Hematopoietic multipotent progenitor cell treated with erythropoietin and hydrocortisone succinate and interleukin-3 and kit ligand, for 15 days (in vitro differentiated cells): ENCODE data around the gene CYFIP1.

Experiments
- DNase-seq: peaks from one replicate; pipeline ENCODE4 v3.0.0-alpha.2; 2015; ENCODE audit warnings: low spot score

The CYFIP1 gene

DNA sequence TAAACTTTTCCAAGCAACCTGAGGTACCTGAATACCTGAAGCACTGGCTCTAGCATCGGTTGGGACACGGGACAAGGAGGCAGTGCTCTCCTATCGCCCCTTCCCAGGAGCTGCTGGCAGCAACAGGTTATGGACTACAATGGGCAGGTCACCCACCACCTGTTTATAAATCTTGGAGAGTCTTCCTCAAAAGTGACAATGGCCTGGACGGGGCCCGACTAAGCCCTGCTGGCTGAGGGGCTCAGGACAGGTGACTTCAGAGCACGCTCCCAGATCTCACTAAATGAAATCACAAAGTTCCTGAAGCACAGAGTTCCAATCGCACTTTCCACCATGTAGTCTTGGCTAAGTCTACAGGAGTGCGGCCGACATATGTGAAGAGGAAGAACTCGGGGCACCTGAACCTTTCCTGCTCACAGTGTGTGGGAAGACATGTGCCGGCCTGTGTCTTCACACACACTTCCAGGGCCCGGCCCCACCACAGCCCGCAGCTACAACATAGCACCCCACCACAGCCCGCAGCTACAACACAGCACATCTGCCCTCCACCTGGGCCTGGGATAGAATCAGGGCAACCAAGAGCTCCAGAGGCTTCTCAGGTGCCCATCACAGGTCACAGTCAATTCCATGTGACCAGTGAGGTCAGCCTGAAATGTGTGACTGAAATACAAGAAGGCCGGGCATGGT lies 12.9 kb downstream of the CYFIP1 start:
- DNase-seq: no peak

DNA sequence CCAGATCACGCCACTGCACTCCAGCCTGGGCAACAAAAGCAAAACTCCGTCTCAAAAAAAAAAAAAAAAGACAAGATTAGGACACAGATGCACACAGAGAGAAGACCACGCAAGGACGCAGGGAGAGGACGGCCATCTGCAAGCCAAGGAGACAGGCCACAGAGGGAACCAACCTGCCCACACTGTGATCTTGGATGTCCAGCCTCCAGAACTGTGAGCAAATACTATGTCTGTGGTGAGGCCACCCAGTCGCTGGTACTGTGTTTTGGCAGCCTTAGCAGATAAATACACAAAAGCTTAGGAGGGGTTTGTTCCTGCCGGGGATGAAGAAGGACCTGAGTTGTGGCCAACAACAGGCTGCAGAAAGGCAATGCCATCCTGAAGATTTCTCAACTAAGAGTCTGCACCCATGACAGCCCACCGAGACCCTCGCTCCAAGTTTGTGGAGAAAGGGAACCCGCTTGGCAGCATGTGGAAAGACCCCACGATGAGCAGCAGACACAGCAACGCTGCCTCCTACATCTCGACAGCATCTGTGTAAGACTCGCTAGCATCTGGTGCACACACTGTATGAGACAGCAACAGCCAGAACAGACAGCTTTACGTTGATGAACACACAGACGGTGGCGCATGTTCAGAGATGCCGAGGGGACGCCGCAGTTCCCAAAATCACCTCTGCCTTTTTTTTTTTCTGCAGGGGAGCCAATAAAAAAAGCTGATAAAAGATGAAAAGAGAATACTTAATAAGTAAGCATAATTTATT lies 13.7 kb downstream of the CYFIP1 start:
- no peak for DNase-seq

DNA sequence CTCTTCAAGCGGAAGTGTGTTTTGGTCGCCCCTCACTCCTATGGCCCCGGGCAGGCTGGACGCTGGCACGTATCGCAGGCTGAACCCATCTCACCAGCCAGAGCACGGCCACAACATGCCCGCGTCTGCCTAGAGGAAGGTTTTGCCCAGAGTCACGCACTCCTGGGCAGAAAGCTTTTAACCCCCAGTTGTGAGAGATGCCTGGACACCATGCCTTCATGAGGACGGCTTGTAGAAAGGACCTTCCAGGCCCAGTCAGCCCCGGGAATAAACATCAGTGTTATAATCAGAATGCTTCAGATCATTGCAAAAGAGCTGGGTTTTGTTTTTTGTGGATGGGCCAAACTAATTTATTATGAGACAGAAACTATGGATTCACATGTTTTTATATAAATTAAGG lies 16.5 kb downstream of the CYFIP1 start:
- no peak for DNase-seq

- DNase-seq: no peak
These were observed 17.6 kb downstream of the CYFIP1 start for GRCh38 chr15:22962611-22963010.

DNA sequence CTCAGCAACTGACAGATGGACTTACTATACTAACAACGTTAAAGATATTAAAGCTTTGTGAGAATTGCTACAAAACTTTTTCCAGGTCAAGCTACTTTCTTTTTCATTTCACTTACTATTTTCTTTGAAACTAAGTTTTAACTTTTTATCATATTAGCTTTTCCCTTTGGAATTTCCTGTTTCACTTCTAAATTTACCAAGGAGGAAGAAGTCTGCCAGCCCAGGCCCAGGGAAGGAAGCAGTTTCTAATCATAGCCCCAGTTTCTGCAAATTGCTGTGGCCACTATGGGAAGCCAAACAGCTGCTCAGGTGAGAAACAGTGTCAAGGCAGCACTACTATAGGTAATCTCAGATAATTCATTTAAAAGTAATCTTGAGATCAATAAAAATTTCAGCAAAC lies 18.4 kb downstream of the CYFIP1 start:
- no peak for DNase-seq

GRCh38 chr15:22960556-22960955 lies 19.6 kb downstream of the CYFIP1 start:
- no peak for DNase-seq

GRCh38 chr15:22960126-22960525 lies 20.0 kb downstream of the CYFIP1 start:
- DNase-seq: no peak

GRCh38 chr15:22959321-22960101 lies 20.7 kb downstream of the CYFIP1 start:
- DNase-seq: no peak

DNA sequence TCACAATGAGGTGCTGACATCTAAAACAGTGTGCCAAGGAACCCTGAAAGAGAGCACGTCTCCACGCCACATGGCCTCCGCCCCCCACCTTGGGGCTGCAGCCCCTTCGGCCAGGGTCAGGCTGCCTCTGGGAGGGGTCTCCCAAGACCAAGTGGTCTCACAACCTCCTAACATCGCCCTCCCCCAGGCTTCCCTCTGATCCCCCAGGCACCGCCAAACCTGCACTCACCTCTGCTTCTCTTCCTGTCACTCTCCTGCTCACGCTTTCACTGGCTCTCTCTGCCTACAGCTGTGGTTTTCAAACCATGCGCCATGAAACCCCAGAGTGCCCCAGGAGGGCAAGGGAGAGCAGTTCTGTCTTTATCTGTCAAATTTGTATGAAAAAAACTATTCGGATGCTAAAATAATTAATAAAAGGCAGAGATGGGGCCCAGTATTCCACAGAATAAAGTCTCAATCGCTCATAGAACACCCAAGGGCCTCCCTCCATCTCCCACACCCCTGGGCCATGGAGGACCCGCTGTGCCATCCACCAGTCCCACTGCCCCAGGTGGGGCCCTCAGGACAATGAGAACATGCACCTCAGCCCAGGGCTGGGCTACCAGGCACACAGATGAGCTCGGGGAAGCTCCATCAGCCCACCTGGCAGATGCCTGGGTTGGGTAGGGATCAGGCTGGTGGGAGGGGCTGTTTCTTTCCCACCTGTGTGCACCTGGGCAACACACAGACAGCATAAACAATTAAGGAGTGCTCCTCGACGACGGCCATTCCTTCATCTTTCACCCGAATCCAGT lies 21.5 kb downstream of the CYFIP1 start:
- no peak for DNase-seq

GRCh38 chr15:22956978-22957260 lies 23.2 kb downstream of the CYFIP1 start:
- no peak for DNase-seq

- no peak for DNase-seq
These were observed 23.8 kb downstream of the CYFIP1 start for GRCh38 chr15:22956257-22956977.

- no peak for DNase-seq
These were observed 24.5 kb downstream of the CYFIP1 start for GRCh38 chr15:22955544-22956119.

GRCh38 chr15:22954798-22955543 lies 25.2 kb downstream of the CYFIP1 start:
- DNase-seq: no peak

DNA sequence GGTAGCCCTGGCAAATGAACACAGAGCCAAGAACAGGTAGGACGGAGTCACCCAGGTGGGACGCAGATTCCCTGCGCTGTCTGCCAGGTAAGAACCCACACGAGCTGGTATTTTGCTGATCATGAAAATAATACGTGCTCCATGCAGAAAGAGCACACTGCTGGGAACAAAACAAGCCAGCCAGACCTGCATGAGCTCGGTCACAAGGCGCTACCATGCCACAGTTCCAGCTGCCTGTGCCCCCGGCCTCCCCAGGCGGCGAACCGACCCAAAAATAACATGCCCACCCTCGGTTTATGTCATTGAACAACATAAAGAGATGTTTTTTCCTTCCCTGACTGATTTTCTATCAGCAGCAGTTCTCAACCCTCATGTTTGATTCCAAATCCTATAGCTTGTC lies 25.8 kb downstream of the CYFIP1 start:
- DNase-seq: no peak

- no peak for DNase-seq
These were observed 27.2 kb downstream of the CYFIP1 start for GRCh38 chr15:22952796-22953579.

GRCh38 chr15:22951381-22952280 lies 28.5 kb downstream of the CYFIP1 start:
- no peak for DNase-seq

DNA sequence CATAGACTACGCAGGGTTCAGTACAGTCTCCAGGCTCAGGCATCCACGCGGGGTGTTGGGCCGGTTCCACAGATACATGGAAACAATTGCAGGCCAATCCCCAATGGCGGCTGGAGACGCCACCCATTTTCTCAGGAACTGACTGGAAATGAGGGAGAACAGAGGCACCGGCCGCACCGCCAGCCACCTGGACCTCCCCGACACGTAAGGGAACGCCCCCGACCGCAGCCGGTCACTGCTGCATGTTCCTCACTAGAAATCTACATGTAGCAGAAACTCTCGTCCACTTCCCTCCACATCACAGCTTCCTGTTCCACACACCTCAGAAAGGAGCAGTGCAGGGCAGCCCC lies 29.2 kb downstream of the CYFIP1 start:
- DNase-seq: no peak

- DNase-seq: no peak
These were observed 29.7 kb downstream of the CYFIP1 start for GRCh38 chr15:22950256-22950990.
